PC-9 (cell line): ENCODE measurements around the gene TERC. TPM values are rescaled to one million over a fixed set of nuclear protein-coding genes. Genes with fewer than 3 reads are reported as not detected.
A peak's percentile ranks its signal among the peaks of the same experiment; 100 is the strongest.

Experiments
- BruUV-seq: library from RNA; stranded (reverse); fragments of 400-500 nt; replicated peaks from 2 replicates; lab custom pipeline; 2021; lab: Mats Ljungman, UMichigan
- CTCF ChIA-PET: fragments of 300-600 bp; sonication (Branson Sonifier 250); formaldehyde crosslinking; loops from one replicate; lab custom pipeline; 2022; ENCODE audit warnings: antibody characterized with exemption; lab: Charles Lee
- POLR2A ChIA-PET: fragments of 300-600 bp; sonication (Branson Sonifier 250); formaldehyde crosslinking; loops from one replicate; lab custom pipeline; 2022; ENCODE audit warnings: antibody characterized with exemption; ENCODE audit not compliant: unreplicated experiment; lab: Charles Lee
- DNase-seq, 2 experiments: peaks; one replicate each; pipeline versions ENCODE4 v3.0.0 to v3.0.0-alpha.2; 2015 to 2022; ENCODE audit warnings: mixed read lengths in 1 of 2
- H2AFZ ChIP-seq: fragments of 200-600 bp; sonication (generic); 2 replicates; pipeline ENCODE4 v1.8.1; 2017; ENCODE audit warnings: antibody characterized with exemption
- H3F3A ChIP-seq: fragments of 200-600 bp; sonication (generic); 2 replicates; pipeline ENCODE4 v1.8.1; 2017; ENCODE audit warnings: antibody characterized with exemption, mild to moderate bottlenecking, low read depth; ENCODE audit not compliant: insufficient read depth
- H3K27ac ChIP-seq: fragments of 200-600 bp; sonication (generic); 2 replicates; pipeline ENCODE4 v1.6.1; 2016; ENCODE audit warnings: mixed run types
- H3K27me3 ChIP-seq: fragments of 200-600 bp; sonication (generic); 2 replicates; pipeline ENCODE4 v1.6.1; 2016; ENCODE audit warnings: low read depth, mixed run types; ENCODE audit not compliant: insufficient read depth
- H3K36me3 ChIP-seq: fragments of 200-600 bp; sonication (generic); 2 replicates; pipeline ENCODE4 v1.6.1; 2016; ENCODE audit warnings: low read depth, mixed run types
- H3K4me1 ChIP-seq: fragments of 200-600 bp; sonication (generic); replicated peaks from 2 replicates; pipeline ENCODE4 v1.6.1; 2016; ENCODE audit warnings: mixed run types; ENCODE audit not compliant: insufficient read depth
- H3K4me2 ChIP-seq: fragments of 200-600 bp; sonication (generic); 2 replicates; pipeline ENCODE4 v1.6.1; 2017; ENCODE audit warnings: mixed run types
- H3K4me3 ChIP-seq: fragments of 200-600 bp; sonication (generic); 2 replicates; pipeline ENCODE4 v1.6.1; 2016; ENCODE audit warnings: mixed run types
- H3K79me2 ChIP-seq: fragments of 200-600 bp; sonication (generic); 2 replicates; pipeline ENCODE4 v1.6.1; 2017; ENCODE audit warnings: low read depth, mixed run types
- H3K9me2 ChIP-seq: fragments of 200-600 bp; sonication (generic); 2 replicates; pipeline ENCODE4 v1.8.1; 2017; ENCODE audit warnings: mild to moderate bottlenecking; ENCODE audit not compliant: insufficient read depth
- H3K9me3 ChIP-seq: fragments of 200-600 bp; sonication (generic); 2 replicates; pipeline ENCODE4 v1.8.1; 2016; ENCODE audit warnings: low read depth; ENCODE audit not compliant: insufficient read depth
- H4K20me1 ChIP-seq: fragments of 200-600 bp; sonication (generic); 2 replicates; pipeline ENCODE4 v1.8.1; 2017; ENCODE audit not compliant: insufficient read depth
- CTCF ChIP-seq: fragments of 200-600 bp; sonication (generic); conservative IDR thresholded peaks from 2 replicates; pipeline ENCODE4 v1.6.1; 2017; ENCODE audit warnings: mixed run types, antibody characterized with exemption, mild to moderate bottlenecking, moderate library complexity
- EZH2 ChIP-seq: fragments of 200-600 bp; sonication (generic); IDR thresholded peaks from 2 replicates; pipeline ENCODE4 v1.8.0; 2017; ENCODE audit warnings: antibody characterized with exemption, low read depth
- intact Hi-C: fragments of 100-400 bp; cut with micrococcal nuclease; formaldehyde crosslinking; loops from one replicate; pipeline ENCODE4 v1.10.0; 2022; ENCODE audit not compliant: unreplicated experiment
- total RNA-seq: library from RNA; stranded (reverse); gene quantifications from 2 replicates; pipeline ENCODE4 v1.2.3, GENCODE V29; 2021

TERC gene
- total RNA-seq, 1 experiment from 2014 or later: 22.7 TPM

DNA sequence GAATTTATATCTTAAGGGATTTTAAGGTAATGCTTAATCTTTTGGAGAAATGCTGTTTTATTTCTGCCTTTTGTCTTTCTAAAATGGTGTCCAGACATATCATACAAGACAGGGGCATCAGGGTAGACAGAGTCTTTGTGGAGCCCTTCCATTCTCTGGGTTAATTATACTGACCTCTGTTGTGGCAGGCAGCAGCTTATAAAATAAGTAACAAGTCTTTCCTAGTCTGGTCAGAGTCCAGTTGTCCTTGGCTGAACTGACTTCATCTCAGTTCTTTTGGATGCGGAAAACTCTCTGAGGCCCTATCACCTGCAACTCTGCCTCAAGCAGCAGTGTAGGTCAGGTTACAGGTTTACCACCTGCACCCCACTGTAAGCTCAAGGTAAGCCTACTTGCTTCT lies 27.5 kb upstream of the TERC start:
- no peak overlapping the region for H3K27ac ChIP-seq
- no peak overlapping the region for H2AFZ ChIP-seq
- H3F3A ChIP-seq: no peaks in the 10 kb centered on the region; the same call in 1 of the 2 replicates
- no peaks in the 10 kb centered on the region for H3K4me1 ChIP-seq
- no peak overlapping the region for H3K4me3 ChIP-seq
- no peaks in the 10 kb centered on the region for H3K79me2 ChIP-seq
- no peaks in the 10 kb centered on the region for H4K20me1 ChIP-seq
- peaks cover 18% of the 10 kb centered on the region for H3K36me3 ChIP-seq
- H3K9me3 ChIP-seq: no peaks in the 10 kb centered on the region
- BruUV-seq: no TSS peak
- no peaks in the 10 kb centered on the region for H3K27me3 ChIP-seq
- POLR2A ChIA-PET: no interaction called here
- no peak overlapping the region for H3K4me2 ChIP-seq
- TF ChIP-seq EZH2 (no peak), CTCF (no peak)
- no peak for DNase-seq
- CTCF ChIA-PET: no interaction called here
- intact Hi-C loops: no loop called here
- H3K9me2 ChIP-seq: no peaks in the 10 kb centered on the region; the same call in 1 of the 2 replicates

GRCh38 chr3:169790687-169791429 lies 26.0 kb upstream of the TERC start:
- Histone ChIP-seq H3K27ac (no peak overlapping the region), H3K4me3 (no peak overlapping the region), H3K4me2 (no peak overlapping the region), H3K79me2 (no peaks in the 10 kb centered on the region), H3K9me3 (no peaks in the 10 kb centered on the region), H3K9me2 (no peaks in the 10 kb centered on the region), H4K20me1 (no peaks in the 10 kb centered on the region), H3F3A (no peaks in the 10 kb centered on the region), H3K27me3 (no peaks in the 10 kb centered on the region), H3K36me3 (peaks cover 30% of the 10 kb centered on the region), H3K4me1 (no peaks in the 10 kb centered on the region), H2AFZ (no peak overlapping the region)
- TSS peak; percentile 10 for BruUV-seq
- TF ChIP-seq CTCF: no peak
- TF ChIP-seq EZH2: no peak
- ChIA-PET POLR2A (no interaction called here), CTCF (no interaction called here)
- intact Hi-C loops: no loop called here
- DNase-seq: no peak

DNA sequence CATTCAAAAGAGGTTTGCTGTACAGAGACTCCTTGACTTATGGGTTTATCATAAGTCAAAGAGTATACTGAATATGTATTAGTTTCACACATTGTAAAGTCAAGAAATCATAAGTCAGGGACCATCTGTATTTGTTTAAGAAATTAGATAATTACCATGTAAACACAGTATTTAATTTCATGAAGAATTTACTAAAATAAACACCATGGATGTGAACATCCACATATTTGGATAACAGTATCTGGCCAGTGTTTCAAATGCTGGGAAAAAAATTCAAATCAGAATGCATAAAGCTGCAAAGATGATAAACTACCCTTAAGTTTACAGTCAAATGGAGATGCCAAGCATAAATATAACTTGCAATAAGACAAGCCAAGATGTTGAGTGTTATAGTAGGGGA lies 25.4 kb upstream of the TERC start:
- Histone ChIP-seq H3K4me3 (no peak overlapping the region), H3K9me3 (no peaks in the 10 kb centered on the region), H3K36me3 (peaks cover 37% of the 10 kb centered on the region), H3K79me2 (no peaks in the 10 kb centered on the region), H2AFZ (no peak overlapping the region), H3K4me1 (no peaks in the 10 kb centered on the region), H4K20me1 (no peaks in the 10 kb centered on the region), H3K27ac (no peak overlapping the region), H3K4me2 (no peak overlapping the region), H3F3A (no peaks in the 10 kb centered on the region), H3K27me3 (no peaks in the 10 kb centered on the region), H3K9me2 (no peaks in the 10 kb centered on the region)
- intact Hi-C loops: no loop called here
- POLR2A ChIA-PET: no interaction called here
- DNase-seq: no peak
- BruUV-seq: no TSS peak
- CTCF ChIA-PET: no interaction called here
- no peak for TF ChIP-seq EZH2
- TF ChIP-seq CTCF: no peak
